Retina (tissue), 1 donor: ENCODE data around the gene NLN.

Experiments used
- DNase-seq: peaks from one replicate; pipeline ENCODE4 v3.0.0-alpha.2; 2016

NLN gene

GRCh38 chr5:65811004-65811403 is 89.0 kb downstream of the NLN start:
- no peak for DNase-seq

DNA sequence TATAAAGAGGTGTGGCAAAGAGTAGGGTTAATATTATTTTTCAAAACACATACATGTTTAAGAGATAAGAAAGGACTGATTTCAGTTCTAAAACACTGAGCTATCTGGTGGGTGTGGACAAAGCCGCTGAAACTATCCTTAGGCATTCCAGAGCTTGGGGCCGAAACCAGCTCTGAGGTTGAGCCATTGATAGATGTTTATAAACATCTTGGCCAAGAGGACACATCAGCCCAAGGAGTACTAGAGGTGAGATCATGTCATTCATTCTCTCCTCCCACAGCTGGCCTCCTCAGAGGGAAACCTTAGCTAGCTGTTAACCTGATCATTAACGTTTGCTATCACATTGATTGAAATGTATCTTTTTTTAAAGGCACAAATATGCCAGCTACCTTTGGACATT is 89.9 kb downstream of the NLN start:
- DNase-seq, result no peak

DNA sequence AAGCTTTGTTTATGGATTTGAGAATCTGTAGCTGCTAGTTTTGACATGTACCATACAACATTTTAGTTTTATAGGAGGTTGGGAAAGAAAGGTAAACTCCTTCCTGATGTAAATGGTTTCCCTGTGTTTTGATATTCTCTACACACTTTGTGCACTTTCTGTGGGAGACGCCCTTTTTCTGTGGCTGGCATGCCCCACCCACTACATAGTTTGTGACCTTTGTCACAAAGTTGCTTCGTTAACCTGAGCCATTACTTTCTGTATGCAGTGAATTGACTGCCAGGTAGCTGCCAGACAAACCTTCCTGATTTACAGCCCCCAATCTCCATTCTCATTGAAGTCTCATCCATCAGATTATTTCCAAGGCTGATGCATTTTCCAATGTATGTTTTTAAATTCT is 90.6 kb downstream of the NLN start:
- no peak for DNase-seq

DNA sequence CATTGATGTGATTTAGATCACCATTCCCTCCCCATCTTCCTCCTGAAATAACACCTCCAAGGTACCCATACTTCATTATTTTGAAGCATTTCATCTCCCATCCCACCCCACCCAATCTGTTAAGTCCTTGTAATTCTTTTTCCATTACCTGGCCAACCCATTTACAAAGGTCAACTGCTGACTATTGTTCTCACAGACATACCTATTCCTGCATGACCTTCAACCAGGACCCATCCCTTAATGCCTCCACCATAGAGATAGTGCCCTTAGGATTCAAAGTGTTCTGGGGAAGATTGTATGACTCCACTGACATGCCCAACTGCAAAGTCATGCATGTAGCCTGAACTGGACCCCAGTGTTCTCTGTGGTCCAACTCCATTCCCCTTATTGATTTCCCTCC is 91.2 kb downstream of the NLN start:
- no peak for DNase-seq

DNA sequence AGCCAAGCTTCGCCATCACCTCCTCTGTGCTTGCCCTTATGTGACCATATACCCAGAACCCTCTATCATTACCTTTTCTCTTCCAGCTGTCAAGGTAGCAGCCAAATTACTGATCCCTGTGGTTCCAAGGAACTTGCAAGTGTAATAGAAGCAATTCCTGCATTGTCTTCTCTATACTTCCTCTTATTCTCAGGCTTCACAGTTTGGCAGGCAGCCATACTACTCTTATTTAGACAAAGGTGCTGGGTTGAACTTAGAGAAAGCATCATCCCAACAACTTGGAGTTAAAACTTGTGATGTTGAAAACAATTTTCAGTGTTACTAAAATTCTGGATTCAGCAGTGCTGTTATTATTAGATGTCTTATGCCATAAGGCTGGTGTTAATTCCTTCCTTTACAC is 93.2 kb downstream of the NLN start:
- DNase-seq, result no peak

DNA sequence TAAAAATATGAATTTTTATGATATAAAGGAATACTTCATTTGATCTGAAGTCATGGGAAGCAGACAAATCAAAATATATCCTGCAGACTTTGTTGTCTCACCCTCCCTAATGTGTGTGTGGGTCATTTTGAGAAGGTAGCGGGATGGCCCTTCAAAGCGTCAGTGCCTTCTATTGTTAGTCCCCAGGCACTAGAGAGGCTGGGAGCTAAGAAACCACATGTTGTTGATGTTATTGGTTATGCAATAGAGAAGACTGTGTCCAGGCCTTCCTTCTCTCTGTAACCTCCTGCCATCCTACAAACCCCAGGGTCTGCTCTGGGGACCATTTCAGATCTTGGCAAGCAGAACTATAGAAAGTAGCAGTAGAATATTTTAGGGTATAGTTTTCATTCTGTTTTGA is 94.7 kb downstream of the NLN start:
- no peak for DNase-seq

DNA sequence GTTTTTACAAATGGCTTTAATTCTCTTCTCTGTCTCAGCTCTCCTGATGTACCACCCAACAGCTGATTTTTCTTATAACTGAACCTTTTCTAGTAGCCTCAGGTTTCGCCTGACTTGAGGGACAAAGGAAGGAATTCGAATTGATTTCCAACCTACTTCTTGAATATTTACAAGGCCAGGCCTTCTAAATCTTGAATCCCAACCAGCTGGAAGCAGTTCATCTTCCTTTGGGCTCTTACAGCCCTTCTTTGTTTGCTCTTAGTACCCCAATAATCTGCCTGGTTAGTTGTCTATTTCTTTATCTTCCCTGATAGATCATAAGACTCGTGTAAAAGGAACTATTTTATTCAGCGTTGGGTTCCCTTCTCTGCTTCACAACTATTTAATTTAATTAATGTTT is 95.9 kb downstream of the NLN start:
- no peak for DNase-seq

DNA sequence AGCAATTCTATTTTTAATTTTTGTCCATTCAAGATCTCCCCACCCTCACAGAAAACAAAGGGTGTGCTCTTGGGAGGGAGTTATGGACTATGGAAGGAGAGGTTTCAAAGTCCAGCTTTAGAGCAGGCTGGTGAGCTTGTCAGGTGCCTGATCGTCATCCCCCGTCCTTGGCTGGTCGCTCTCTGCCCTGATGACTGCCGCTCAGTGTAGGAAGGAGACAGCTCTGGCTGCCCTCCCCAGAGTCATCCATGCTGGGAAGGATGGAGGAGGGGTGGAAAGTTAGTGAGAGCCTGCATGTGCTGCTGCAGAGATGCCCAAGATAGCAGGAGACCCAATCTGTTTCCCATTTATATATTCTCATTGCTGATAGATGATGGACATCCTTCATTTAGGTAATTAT is 96.6 kb downstream of the NLN start:
- no peak for DNase-seq

DNA sequence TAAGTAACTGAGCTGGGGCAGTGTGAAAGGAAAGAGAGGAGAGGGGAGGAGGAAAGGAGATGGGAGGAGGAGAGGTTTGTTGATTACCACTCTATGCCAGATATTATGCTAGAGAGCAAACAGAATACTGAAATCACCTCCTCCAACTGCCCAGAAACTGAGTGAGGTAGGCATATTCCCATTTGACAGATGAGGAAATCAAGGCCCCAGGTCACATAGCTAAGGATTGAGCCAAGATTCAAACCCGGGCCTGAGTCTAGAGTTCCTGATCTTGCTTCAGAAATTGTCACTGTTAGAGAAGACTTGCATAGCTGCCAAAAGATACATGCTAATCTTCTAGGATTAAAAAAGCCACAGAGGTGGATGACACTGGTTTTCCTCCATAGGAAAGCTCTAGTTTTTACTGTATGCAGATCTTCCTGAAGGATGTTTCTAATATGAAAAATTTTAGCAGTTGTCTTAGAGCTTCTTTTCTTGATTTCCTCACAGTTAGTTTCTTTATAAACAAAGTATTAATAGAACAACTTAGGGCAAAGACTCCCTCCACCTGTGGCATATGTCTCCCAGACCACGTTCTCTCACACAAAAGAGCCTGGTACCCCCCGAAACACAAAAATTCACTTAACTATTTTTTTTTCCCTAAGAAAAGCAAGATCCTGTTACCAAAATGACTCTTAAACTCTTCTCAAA is 97.4 kb downstream of the NLN start:
- no peak for DNase-seq

DNA sequence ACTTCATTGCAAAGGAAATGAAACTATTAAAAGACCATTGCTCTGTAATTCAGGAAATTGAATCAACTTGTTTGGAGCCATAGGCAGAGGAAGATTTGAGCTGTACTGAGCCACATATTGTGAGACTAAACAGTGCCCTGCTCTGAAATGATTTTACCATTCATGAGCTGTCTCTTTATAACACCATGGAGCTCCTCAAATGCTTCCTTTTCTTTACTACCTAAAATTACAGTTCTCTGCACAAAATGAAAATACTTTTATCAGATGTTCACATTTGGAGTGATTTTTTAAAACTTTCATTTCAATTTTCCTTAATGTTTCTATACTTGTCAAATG is 97.9 kb downstream of the NLN start:
- no peak for DNase-seq

GRCh38 chr5:65820373-65820772 is 98.4 kb downstream of the NLN start:
- DNase-seq, result no peak

- DNase-seq, result no peak
Measured at GRCh38 chr5:65821966-65822365, 100.0 kb downstream of the NLN start.

GRCh38 chr5:65822710-65823109 is 100.7 kb downstream of the NLN start:
- no peak for DNase-seq

GRCh38 chr5:65823204-65823603 is 101.2 kb downstream of the NLN start:
- no peak for DNase-seq

GRCh38 chr5:65823845-65824445 is 101.9 kb downstream of the NLN start:
- no peak for DNase-seq

- DNase-seq, result no peak
Measured at GRCh38 chr5:65825408-65826328, 103.7 kb downstream of the NLN start.

DNA sequence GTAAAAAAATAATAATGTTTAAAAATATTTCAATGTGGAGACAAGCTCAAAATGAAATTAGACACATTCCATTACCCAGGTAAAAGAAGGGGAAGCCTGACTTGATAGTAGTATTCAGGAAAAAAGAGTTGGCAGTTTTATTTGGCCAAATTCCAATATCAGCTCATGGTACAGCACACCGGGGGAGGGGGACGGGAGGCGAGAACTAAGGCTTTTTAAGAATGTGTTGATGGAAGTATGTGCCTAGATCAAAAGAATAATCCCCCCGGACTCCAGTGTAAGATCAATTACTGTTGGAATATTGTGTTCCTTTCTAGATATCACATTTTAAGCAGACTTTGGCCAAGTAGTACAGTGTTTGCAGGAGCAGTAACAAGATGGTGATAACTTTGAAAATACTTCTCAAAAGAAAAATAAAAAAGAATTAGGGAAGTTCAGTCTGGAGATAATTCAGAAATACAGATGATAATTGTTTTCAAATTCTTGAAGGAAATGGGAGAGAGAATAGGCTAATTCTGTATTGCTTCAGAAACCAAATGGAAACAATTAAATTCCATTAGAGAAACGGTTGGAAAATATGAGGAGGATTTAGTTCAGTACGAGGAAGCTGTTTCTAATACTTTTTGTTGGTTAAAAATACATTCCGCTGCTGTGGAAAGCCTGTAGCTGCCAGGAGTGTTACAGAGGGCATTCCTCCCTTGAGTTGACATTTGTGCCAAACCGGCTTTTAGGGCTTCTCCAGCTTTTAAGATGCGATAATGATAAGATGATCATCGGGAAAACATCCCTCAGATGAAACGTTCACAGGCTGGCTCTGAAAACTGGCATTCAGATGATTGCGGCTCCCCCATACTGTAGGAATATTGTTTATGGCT is 106.3 kb downstream of the NLN start:
- DNase-seq, result no peak

DNA sequence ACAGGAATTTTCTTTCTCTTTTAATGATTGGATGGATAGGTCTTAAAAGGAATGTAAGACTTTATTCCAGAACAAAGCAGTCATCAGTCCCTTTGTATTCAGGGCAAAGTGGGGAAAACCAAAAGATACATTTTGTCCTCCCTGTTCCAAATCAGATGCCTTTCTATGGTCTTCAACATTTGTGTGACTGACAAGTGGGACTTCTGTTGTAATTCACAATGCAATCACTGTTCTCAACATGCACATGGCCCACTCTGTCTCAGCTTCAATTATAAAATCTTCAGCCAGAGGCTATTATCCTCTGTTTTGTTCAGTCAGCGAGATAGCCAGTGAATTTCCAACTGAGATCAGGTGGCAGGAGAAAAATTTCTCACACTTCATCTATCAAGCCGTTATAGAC is 108.9 kb downstream of the NLN start:
- DNase-seq, result peak; percentile 27

DNA sequence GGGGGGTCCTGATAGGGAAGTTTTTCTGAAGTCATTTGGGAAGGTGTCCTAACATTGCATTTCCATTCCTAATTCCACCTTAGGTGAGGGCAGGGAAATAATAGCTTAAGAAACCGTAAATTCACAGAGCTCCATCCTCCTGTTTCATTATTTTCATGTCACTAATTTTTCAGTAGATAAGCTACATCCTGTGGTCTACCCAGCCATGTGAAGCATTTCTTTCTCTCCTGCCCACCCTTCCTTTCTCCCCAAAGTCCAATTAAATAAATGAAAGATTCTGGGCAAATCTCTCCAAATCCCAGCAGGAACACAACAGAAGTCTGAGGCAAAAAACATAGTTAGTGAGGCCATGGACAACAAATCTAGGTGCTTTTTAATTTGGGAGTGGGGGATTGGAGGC is 109.3 kb downstream of the NLN start:
- DNase-seq, result no peak

GRCh38 chr5:65832152-65832551 is 110.1 kb downstream of the NLN start:
- DNase-seq, result no peak

- DNase-seq, result no peak
Measured at GRCh38 chr5:65832603-65833228, 110.7 kb downstream of the NLN start.

DNA sequence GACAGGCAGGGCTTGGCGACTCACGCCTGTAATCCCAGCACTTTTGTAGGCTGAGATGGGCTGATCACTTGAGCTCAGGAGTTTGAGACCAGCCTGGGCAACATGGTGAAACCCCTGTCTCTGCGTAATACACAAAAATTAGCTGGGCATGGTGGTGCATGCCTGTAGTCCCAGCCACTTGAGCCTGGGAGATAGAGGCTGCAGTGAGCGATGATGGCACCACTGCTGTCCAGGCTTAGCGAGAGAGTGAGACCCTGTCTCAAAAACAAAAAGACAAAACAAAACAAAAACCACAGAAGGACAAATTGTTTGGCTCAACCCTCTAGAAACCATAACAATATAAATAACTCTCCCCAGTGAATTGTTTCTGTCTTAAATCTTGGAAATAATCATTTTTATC is 111.8 kb downstream of the NLN start:
- DNase-seq, result no peak

DNA sequence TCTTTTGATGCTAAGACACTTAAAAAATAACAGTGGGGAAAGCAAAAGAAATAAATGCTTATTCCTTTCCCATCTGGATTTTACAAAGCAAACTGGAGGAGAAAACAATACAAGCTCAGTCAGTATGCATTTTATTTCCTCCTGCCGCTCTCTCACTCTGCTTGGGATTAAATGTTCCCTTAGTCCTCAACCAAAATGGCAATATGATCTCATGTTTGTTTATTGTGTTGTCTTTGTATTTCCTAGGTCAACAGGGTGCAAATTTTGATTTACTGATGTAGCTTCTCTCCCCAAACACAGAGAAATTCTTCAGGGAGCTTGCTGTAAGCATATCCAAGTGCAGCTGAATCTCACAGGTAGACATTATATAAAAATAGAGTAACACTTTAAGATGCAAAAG is 112.3 kb downstream of the NLN start:
- no peak for DNase-seq
